Mesendoderm (in vitro differentiated cells): ENCODE measurements around the gene SELENOT. TPM values are rescaled to one million over a fixed set of nuclear protein-coding genes. Genes with fewer than 3 reads are reported as not detected.

Source experiments
- DNase-seq: peaks from one replicate; pipeline ENCODE4 v3.0.0; 2013
- H2AK5ac ChIP-seq: 2 replicates; pipeline ENCODE4 v1.6.1; 2013; ENCODE audit warnings: low read length, inconsistent platforms
- H2BK120ac ChIP-seq: 2 replicates; pipeline ENCODE4 v1.6.1; 2013; ENCODE audit warnings: low read depth, mild to moderate bottlenecking, low read length, moderate library complexity, mixed read lengths
- H2BK15ac ChIP-seq: replicated peaks from 2 replicates; pipeline ENCODE4 v1.6.1; 2013; ENCODE audit warnings: low read depth, mild to moderate bottlenecking, moderate library complexity
- H2BK5ac ChIP-seq: 2 replicates; pipeline ENCODE4 v1.6.1; 2013; ENCODE audit warnings: low read length, inconsistent platforms
- H3K18ac ChIP-seq: 2 replicates; pipeline ENCODE4 v1.6.1; 2013; ENCODE audit warnings: mild to moderate bottlenecking, low read length, mixed read lengths
- H3K23ac ChIP-seq: one replicate; pipeline ENCODE4 v1.6.1; 2013; ENCODE audit warnings: low read length
- H3K27ac ChIP-seq: 2 replicates; pipeline ENCODE4 v1.5.1; 2013; ENCODE audit warnings: low read depth, mild to moderate bottlenecking, inconsistent platforms, low read length, moderate library complexity
- H3K27me3 ChIP-seq: 2 replicates; pipeline ENCODE4 v1.6.1; 2013; ENCODE audit warnings: low read length, control low read depth, mild to moderate bottlenecking, inconsistent platforms; ENCODE audit not compliant: insufficient read depth, poor library complexity
- H3K36me3 ChIP-seq: 2 replicates; pipeline ENCODE4 v1.6.1; 2013; ENCODE audit warnings: low read length, inconsistent platforms; ENCODE audit not compliant: control insufficient read depth, insufficient read depth
- H3K4ac ChIP-seq: one replicate; pipeline ENCODE4 v1.6.1; 2013; ENCODE audit warnings: low read depth, mild to moderate bottlenecking, low read length, moderate library complexity
- H3K4me1 ChIP-seq: 2 replicates; pipeline ENCODE4 v1.6.1; 2013; ENCODE audit warnings: low read depth, low read length, inconsistent platforms; ENCODE audit not compliant: control insufficient read depth
- H3K4me2 ChIP-seq: 2 replicates; pipeline ENCODE4 v1.6.1; 2013; ENCODE audit warnings: low read length
- H3K4me3 ChIP-seq: 2 replicates; pipeline ENCODE4 v1.5.1; 2013; ENCODE audit warnings: mild to moderate bottlenecking, low read length
- H3K56ac ChIP-seq: one replicate; pipeline ENCODE4 v1.6.1; 2013; ENCODE audit warnings: low read length
- H3K79me1 ChIP-seq: 2 replicates; pipeline ENCODE4 v1.6.1; 2013; ENCODE audit warnings: low read length, inconsistent platforms
- H3K79me2 ChIP-seq: 2 replicates; pipeline ENCODE4 v1.6.1; 2013; ENCODE audit warnings: mild to moderate bottlenecking, low read length; ENCODE audit not compliant: control insufficient read depth, insufficient read depth
- H3K9ac ChIP-seq: 2 replicates; pipeline ENCODE4 v1.6.1; 2013; ENCODE audit warnings: low read length, inconsistent platforms
- H4K5ac ChIP-seq: one replicate; pipeline ENCODE4 v1.6.1; 2013; ENCODE audit warnings: low read length
- H4K8ac ChIP-seq: one replicate; pipeline ENCODE4 v1.6.1; 2013; ENCODE audit warnings: low read depth, mild to moderate bottlenecking, control low read depth, low read length, moderate library complexity
- WGBS: extraction: QIAGEN DNeasy Blood & Tissue Kit; methylation state at CpG from one replicate; pipeline ENCODE4 v1.1.7; 2013; ENCODE audit warnings: low lambda C conversion rate, missing lambda C conversion rate; ENCODE audit not compliant: insufficient coverage; ENCODE audit errors: extremely low coverage; 5-methylcytosine and 5-hydroxymethylcytosine counted together
- polyA plus RNA-seq, 2 experiments: library from polyadenylated mRNA; stranded (reverse); fragments of 200-250 nt; gene quantifications; one replicate each; pipeline ENCODE4 v1.2.3, GENCODE V29; 2013

Gene SELENOT
- polyA plus RNA-seq (2013, experiment 1 of 2), result 39.8 TPM
- 41.1 TPM for polyA plus RNA-seq (2013, experiment 2 of 2)

GRCh38 chr3:150603153-150603979 is at the start of gene SELENOT:
SELENOT (plus strand) TSS chr3:150603321; CDS start chr3:150603363, 42 bp downstream.
- Histone ChIP-seq H3K27me3 (no peaks in the 10 kb centered on the region), H3K18ac (peak within 1 kb of the TSS; percentile 33), H3K23ac (peak within 1 kb of the TSS; percentile 86), H3K4me1 (peaks cover 7% of the 10 kb centered on the region), H2BK120ac (no peak within 1 kb of the TSS), H3K4ac (peak within 1 kb of the TSS; percentile 96), H3K36me3 (no peaks in the 10 kb centered on the region), H4K8ac (no peak within 1 kb of the TSS), H3K27ac (peak within 1 kb of the TSS; percentile 91), H4K5ac (no peak within 1 kb of the TSS), H3K9ac (peak within 1 kb of the TSS; percentile 93), H3K79me2 (peaks cover 27% of the 10 kb centered on the region), H2AK5ac (no peak within 1 kb of the TSS), H2BK15ac (no peak within 1 kb of the TSS), H3K4me2 (peak within 1 kb of the TSS; percentile 88), H3K56ac (peak within 1 kb of the TSS; percentile 93), H2BK5ac (peak within 1 kb of the TSS; percentile 67), H3K4me3 (peak within 1 kb of the TSS; percentile 90), H3K79me1 (peaks cover 8% of the 10 kb centered on the region)
- peak; percentile 97 for DNase-seq
- WGBS, result no CpG with 5 or more reads among the region's 69 CpGs

DNA sequence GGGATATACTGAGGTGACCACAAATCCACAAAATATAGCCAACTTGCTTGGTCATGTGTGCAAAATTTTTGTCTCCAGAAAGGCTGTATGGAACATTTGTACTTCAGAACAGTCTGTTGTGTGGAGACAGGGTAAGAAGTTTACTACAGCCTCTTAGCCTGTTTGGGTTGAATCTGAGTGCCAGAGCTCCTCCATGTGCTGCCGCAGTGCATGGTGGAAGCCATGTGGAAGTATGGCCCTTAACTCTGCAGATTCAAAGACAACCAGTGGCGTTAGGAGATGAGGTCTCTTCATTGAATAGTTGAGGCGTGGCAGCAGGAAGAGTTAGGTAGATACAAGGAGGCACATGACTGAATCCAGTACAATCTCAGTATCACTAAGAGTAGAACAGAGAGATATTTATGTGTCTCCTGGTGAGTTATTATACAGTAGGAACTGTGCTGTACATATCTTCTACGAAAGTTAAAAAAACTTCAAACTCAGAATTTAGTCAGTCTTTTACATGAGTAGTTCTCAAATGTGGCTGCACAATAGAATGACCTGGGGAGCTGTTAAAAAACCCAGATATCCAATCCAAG is 47.2 kb upstream of the SELENOT start:
- Histone ChIP-seq H3K9ac (no peak overlapping the region), H3K4me1 (no peaks in the 10 kb centered on the region), H3K79me2 (peaks cover 6% of the 10 kb centered on the region), H3K4ac (no peak overlapping the region), H2AK5ac (no peak overlapping the region), H3K27ac (no peak overlapping the region), H2BK120ac (no peak overlapping the region), H3K79me1 (peaks cover 2% of the 10 kb centered on the region), H3K36me3 (peaks cover 2% of the 10 kb centered on the region), H3K18ac (no peak overlapping the region), H2BK15ac (no peak overlapping the region), H4K5ac (no peak overlapping the region), H3K23ac (no peak overlapping the region), H3K27me3 (no peaks in the 10 kb centered on the region), H2BK5ac (no peak overlapping the region), H3K4me2 (no peak overlapping the region), H4K8ac (no peak overlapping the region), H3K56ac (no peak overlapping the region), H3K4me3 (no peak overlapping the region)
- DNase-seq, result no peak
- no CpG with 5 or more reads among the region's 4 CpGs for WGBS

- Histone ChIP-seq H3K79me1 (peaks cover 2% of the 10 kb centered on the region), H2BK120ac (no peak overlapping the region), H3K56ac (no peak overlapping the region), H2BK15ac (no peak overlapping the region), H3K79me2 (peaks cover 6% of the 10 kb centered on the region), H3K4ac (no peak overlapping the region), H2BK5ac (no peak overlapping the region), H4K5ac (no peak overlapping the region), H3K36me3 (peaks cover 2% of the 10 kb centered on the region), H3K27ac (no peak overlapping the region), H3K27me3 (no peaks in the 10 kb centered on the region), H2AK5ac (no peak overlapping the region), H3K4me1 (no peaks in the 10 kb centered on the region), H3K9ac (no peak overlapping the region), H3K4me2 (no peak overlapping the region), H3K18ac (no peak overlapping the region), H3K23ac (no peak overlapping the region), H4K8ac (no peak overlapping the region), H3K4me3 (no peak overlapping the region)
- DNase-seq, result no peak
- WGBS, result no CpG with 5 or more reads among the region's 2 CpGs
These were observed 46.3 kb upstream of the SELENOT start for GRCh38 chr3:150556792-150557191.

DNA sequence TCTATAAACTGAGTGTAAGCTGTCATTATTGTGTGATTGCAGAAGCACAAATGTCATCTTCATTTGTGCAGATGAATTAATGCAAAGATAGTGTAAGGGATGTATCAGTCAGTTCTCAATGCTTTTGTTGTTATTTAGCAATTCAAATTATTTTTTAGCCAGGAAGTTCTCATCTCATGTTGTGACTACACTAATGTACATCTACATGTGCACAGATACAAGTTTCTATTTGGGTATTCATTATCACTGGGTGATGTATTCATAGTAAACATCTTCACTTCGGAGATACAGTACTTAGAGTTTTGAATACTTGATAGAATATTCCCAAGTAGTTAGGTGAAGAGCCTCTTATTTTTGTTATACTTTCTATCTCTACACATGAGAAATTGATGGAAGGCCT is 45.4 kb upstream of the SELENOT start:
- Histone ChIP-seq H3K4me2 (no peak overlapping the region), H4K8ac (no peak overlapping the region), H3K23ac (no peak overlapping the region), H3K27me3 (no peaks in the 10 kb centered on the region), H3K4me1 (no peaks in the 10 kb centered on the region), H3K56ac (no peak overlapping the region), H2BK15ac (no peak overlapping the region), H2BK120ac (no peak overlapping the region), H3K27ac (no peak overlapping the region), H3K79me2 (peaks cover 6% of the 10 kb centered on the region), H4K5ac (no peak overlapping the region), H3K4me3 (no peak overlapping the region), H3K9ac (no peak overlapping the region), H2AK5ac (no peak overlapping the region), H2BK5ac (no peak overlapping the region), H3K36me3 (peaks cover 2% of the 10 kb centered on the region), H3K4ac (no peak overlapping the region), H3K79me1 (peaks cover 2% of the 10 kb centered on the region), H3K18ac (no peak overlapping the region)
- no CpG with 5 or more reads among the region's 1 CpG for WGBS
- no peak for DNase-seq

DNA sequence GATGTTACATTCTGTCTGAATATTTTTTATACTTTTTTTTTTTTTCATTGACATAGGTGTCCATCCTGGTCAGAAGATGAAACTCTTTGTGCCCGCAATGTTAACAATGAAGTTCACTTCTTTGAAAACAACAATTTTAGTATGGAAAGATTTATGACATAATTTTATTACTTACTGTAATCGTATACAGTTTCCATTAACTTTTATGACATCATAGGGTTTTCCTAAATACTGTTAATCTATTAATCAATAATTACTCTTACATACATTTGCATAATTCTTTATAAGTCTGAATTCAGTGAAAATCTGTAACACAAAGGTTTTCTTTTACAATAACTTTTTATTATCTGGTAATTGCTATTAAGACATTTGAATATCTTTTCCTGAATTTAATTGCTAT is 38.9 kb upstream of the SELENOT start:
- no peak overlapping the region for H4K8ac ChIP-seq
- no peak overlapping the region for H3K56ac ChIP-seq
- no peak overlapping the region for H3K4me3 ChIP-seq
- no peak overlapping the region for H3K18ac ChIP-seq
- H3K9ac ChIP-seq, result no peak overlapping the region
- WGBS, result no CpG with 5 or more reads among the region's 2 CpGs
- no peak overlapping the region for H2BK5ac ChIP-seq
- no peaks in the 10 kb centered on the region for H3K79me1 ChIP-seq
- DNase-seq, result no peak
- H3K4ac ChIP-seq, result no peak overlapping the region
- H3K27me3 ChIP-seq, result no peaks in the 10 kb centered on the region
- H2BK120ac ChIP-seq, result no peak overlapping the region
- no peak overlapping the region for H3K4me2 ChIP-seq
- no peak overlapping the region for H3K27ac ChIP-seq
- H3K4me1 ChIP-seq, result no peaks in the 10 kb centered on the region
- no peak overlapping the region for H4K5ac ChIP-seq
- H2AK5ac ChIP-seq, result no peak overlapping the region
- no peaks in the 10 kb centered on the region for H3K79me2 ChIP-seq
- H3K23ac ChIP-seq, result no peak overlapping the region
- peaks cover 3% of the 10 kb centered on the region for H3K36me3 ChIP-seq
- no peak overlapping the region for H2BK15ac ChIP-seq
